Tongue (tissue), 2 donors: Measurements from ENCODE around the gene CTXND2. TPM values are rescaled to one million over a fixed set of nuclear protein-coding genes. Genes with fewer than 3 reads are reported as not detected.
"Not testable (repeated sequence)": the region's sequence is repeated elsewhere in the genome, so short reads cannot be mapped to it uniquely, and the experiment has no call there.

ENCODE experiments used
- DNase-seq: peaks from one replicate; pipeline ENCODE4 v3.0.0-alpha.2; 2015
- total RNA-seq: library from RNA; depleted of rRNA; stranded (reverse); fragments of >200 nt; gene quantifications from one replicate; pipeline ENCODE4 v1.2.3, GENCODE V29; 2014

The CTXND2 gene
- total RNA-seq, 1 donor from 2014 or later, result not detected

- DNase-seq, result no peak
Measured at GRCh38 chr1:150893336-150893913, 6.5 kb downstream of the CTXND2 start.

DNA sequence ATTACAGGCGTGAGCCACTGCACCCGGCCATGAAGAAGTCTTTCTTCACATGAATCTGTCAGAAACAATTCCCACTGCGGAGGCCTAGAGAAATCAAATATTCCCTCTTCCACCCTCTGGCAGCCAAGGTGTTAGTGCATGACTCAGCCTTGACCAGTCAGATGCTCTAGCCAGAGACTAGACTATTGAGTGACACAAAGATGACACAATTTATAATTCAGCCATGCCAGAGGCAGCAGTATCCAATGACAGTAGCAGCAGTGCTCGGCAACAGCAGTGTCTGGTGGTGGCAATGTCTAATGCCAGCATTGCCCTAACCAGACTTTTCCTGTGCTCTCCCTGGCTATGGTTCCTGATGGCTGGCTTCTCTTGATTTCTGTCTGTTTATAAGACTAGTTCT is 8.7 kb downstream of the CTXND2 start:
- DNase-seq, result no peak

DNA sequence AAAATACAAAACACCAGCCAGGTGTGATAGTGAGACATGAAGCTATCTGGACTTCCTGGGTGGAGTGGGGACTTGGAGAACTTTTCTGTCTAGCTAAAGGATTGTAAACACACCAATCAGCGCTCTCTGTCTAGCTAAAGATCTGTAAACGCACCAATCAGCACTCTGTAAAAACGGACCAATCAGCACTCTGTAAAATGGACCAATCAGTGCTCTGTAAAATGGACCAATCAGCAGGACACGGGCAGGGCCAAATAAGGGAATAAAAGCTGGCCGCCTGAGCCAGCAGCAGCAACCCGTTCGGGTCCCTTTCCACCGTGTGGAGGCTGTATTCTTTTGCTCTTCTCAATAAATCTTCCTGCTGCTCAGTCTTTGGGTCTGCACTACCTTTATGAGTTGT is 12.9 kb downstream of the CTXND2 start:
- DNase-seq, result not testable (repeated sequence)

DNA sequence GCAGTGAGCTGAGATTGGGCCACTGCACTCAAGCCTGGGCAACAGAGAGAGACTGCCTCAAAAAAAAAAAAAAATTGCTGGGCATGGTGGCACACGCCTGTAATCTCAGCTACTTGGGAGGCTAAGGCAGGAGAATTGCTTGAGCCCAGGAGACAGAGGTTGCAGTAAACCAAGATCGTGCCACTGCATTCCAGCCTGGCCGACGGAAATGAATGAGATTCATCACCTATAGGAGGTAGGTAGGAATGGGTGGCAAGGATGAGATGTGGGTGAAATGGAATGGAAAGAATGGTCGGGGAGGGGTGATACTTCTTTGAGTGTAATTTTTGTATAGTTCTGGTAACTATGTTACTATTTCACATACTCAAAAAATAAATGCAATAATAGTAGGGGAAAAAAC is 15.4 kb downstream of the CTXND2 start:
- no peak for DNase-seq

DNA sequence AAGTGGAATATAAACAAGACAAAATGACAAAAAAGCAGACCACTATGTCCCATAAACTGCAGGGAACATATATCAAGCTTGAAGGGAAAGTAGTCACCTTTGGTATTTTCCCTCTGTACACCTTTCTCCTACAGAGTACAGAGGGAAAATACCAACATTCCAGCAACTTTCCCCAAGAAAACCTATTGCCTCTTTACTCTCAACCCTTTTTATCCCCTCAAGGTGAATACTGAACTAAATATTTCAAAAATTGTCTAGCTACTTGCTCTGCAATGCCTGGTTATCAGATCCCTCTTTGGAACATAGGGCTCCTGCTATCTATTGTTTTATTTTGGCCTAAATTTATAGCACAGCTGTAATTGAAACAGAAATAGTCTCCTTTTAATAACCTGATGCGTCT is 15.8 kb downstream of the CTXND2 start:
- DNase-seq, result no peak

GRCh38 chr1:150905301-150905700 is 18.4 kb downstream of the CTXND2 start:
- DNase-seq, result no peak

DNA sequence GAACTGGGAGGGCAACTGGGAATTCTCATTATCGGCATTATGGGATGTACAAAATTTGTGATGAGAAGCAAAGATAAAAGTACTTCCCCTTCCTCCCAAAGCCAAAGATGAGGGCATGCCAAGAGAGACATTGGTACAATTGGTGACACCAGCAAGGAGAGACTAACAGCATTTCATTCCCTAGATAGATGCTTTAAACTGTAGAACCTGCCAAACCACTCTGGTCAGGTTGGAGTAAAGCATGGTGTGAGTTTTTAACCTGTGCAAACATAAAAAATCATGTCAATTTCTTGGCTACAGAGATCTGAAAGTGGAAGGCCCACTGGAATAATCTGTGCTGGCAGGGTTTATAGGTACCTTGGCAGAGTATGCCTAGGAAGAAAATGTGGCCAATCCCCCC is 19.4 kb downstream of the CTXND2 start:
- DNase-seq, result no peak

DNA sequence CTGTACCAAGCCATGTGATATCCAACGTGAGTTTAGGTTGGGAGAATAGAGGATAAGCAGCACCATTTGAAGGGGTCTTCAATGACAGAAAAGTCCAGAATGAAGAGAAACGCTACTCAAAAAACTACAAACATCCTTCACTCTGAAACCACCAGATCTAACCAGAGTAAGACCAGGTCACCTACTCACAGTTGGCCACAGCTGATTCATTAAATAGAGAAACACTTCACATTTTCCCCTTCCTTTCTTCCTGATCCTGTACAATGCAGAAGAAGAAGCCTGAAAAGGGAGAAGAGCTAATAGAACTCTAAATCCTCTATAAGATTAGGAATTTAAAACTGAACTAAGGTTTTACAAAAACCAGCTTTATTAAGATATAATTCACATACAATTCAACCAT is 19.9 kb downstream of the CTXND2 start:
- no peak for DNase-seq

- DNase-seq, result no peak
Measured at GRCh38 chr1:150909585-150910180, 22.7 kb downstream of the CTXND2 start.

DNA sequence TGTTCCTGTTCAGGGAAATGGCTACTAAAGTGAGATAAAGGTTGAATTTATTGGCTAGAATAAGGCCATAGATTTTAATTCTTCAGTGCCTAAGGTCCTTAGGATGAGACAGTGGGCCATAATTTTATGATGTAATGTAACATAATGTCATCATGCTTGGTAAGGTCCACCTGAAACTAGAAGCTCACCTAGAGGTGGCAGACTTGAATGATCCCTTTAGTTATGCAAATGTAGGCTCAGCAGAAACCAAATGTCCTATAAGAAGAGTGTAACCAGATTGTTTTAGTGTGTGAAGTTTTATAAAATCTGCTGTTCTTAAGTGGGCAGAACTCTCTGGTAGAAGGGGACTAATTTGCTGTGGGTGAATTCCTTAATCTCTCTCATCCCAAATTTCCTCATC is 25.7 kb downstream of the CTXND2 start:
- no peak for DNase-seq

DNA sequence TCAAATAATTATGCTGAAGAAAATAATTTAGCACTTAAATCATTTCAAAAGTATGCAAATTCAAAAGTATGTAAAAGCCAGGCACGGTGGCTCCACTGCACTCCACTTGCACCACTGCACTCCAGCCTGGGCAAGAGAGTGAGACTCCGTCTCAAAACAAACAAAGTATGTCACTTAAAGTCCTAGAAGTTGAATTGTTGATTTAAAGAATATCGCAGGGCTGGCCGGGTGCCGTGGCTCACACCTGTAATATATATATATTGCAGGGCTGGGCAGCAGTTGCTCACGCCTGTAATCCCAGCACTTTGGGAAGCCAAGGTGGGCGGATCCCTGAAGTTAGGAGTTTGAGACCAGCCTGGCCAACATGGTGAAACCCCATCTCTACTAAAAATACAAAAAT is 30.5 kb downstream of the CTXND2 start:
- no peak for DNase-seq

DNA sequence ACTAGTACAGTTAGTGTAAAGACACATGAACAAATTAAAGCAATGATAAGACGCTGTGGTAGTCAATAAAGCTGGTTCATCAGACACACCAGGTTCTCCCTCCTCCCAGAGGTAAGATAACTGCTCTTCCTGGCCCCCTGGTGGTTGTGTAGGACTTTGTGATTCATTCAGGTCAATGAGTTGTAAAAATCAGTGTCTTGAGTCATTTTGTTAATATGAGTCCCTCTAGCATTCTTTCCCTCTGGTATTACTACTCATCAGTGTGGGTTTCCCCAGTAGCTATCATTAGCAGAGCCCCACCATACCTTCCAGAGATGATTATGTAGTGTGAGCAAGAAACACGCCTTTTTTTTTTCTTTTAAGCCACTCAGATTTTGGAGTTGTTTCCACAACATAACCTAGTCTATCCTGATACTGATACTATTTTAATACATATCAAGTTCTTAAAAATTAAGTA is 35.6 kb downstream of the CTXND2 start:
- peak; percentile 74 for DNase-seq

GRCh38 chr1:150925080-150925479 is 38.1 kb downstream of the CTXND2 start:
- DNase-seq, result peak; percentile 20

GRCh38 chr1:150926097-150926741 is 39.3 kb downstream of the CTXND2 start, which contains the start of gene SETDB1:
SETDB1 (plus strand) TSS chr1:150926363; CDS start chr1:150927715, 1,352 bp downstream.
- DNase-seq, result peak; percentile 99

DNA sequence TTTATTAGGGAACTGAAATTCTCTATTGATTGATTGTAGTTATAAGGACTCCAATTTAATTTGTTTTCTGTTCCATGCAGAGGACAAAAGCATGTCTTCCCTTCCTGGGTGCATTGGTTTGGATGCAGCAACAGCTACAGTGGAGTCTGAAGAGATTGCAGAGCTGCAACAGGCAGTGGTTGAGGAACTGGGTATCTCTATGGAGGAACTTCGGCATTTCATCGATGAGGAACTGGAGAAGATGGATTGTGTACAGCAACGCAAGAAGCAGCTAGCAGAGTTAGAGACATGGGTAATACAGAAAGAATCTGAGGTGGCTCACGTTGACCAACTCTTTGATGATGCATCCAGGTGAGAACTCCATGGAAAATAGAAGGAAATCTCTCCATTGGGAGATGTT is 40.7 kb downstream of the CTXND2 start:
- DNase-seq, result no peak

DNA sequence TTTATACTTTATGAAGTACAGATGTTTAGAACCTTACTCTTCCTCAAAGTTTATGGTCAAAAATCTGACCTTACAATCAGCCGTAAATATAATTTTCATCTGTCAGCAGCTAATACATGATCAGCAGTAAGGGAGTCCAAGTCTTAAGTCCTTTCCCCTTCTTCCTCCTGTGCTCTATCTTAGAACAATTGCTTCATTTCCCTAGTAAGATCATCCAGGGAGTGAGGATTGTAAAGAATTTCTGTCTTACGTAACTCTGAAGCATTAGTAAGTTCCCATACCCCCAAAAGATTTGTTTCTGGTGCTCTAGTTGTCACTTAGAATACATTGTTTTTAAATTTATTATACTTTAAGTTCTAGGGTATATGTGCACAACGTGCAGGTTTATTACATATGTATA is 41.4 kb downstream of the CTXND2 start:
- no peak for DNase-seq

- not testable (repeated sequence) for DNase-seq
Measured at GRCh38 chr1:150928775-150929174, 41.8 kb downstream of the CTXND2 start.

DNA sequence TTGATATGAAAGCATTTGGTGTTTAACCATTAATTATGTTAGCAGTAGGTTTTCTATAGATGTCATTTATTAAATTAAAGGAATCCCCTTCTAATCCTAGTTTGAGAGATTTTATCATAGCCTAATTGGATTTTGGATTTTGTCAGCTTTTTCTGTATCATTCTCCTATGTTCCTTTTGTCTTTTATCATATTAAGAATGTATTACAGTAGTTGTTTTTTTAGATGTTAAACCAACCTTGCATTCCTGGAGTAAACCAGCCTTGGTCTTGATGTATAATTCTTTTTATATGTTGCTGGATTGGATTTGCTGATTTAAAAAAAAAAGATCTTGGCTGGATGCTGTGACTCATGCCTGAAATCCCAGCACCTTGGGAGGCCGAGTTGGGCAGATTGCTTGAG is 44.8 kb downstream of the CTXND2 start:
- peak; percentile 24 for DNase-seq

GRCh38 chr1:150944856-150945255 is 57.9 kb downstream of the CTXND2 start:
- DNase-seq, result no peak

DNA sequence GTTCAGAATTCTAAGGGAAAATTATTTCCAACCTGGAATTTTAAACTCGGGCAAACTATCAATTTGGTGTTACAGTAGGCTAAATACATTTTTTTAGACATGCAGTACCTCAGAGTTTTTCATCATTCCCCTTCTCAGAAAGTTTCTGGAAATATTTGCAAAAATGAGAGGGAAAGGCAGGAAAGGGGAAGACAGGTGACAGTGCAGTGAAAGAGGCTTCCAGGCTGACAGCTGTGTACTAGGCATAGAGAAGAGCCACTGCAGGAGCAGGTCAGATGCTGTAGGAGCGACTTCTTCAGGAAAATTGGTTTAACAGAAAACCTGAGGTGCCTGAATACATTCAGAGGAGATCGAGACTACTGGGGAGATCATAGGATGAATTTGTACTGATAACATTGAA is 67.8 kb downstream of the CTXND2 start:
- DNase-seq, result no peak

DNA sequence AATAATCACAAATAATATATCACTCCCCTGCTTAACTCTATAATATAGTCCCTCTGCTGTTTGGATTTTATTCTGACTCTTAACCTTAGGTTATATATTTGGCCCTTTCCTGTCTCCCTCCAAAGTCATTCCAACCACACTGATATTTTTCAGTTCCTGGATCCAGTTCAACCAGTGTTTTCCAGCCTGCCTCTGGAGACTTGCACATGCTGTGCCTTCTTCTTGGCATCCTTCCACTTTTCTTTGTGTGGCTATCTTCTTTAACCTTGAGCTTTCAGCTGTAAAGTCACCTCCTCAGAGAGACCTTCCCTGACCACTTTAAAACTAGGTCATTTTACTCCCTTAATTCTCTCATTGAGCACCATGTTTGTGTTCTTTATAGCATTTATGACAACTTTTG is 68.3 kb downstream of the CTXND2 start:
- no peak for DNase-seq

- DNase-seq, result no peak
Measured at GRCh38 chr1:150957666-150958065, 70.7 kb downstream of the CTXND2 start.

GRCh38 chr1:150960646-150961045 is 73.7 kb downstream of the CTXND2 start:
- DNase-seq, result no peak

DNA sequence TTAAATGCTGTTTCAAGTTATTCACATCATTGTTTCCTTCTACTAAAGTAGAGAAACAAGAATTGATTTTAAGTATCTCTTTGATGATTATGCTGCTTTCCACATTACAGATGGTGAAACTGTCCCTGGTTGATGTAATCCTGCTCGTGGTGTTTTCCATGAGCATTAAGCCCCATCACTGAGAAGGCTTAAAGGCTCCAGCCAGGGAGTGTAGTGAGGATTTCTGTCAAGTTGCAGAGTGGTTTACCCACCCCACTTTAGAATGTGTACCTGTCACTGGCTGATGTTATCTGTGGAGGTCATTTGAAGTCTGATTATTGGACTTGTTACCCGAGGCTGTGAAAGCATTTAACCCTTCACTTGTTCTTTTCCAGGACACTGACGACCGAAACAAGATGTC is 74.8 kb downstream of the CTXND2 start:
- no peak for DNase-seq
